Measurements from ENCODE around the gene TIAM1. TPM values are rescaled to one million over a fixed set of nuclear protein-coding genes. Genes with fewer than 3 reads are reported as not detected.

The TIAM1 gene
- total RNA-seq, 2 experiments from 2014 or later, result 34.9 to 38.5 TPM

GRCh38 chr21:31213787-31214186 lies 130.3 kb downstream of the TIAM1 start:
- no peaks in the 10 kb centered on the region for H3K27me3 Mint-ChIP-seq
- intact Hi-C loops (cut with micrococcal nuclease), result no loop called here
- ATAC-seq (no peak), DNase-seq (no peak)
- ChIA-PET CTCF (interaction anchor here (0.6 to 1.9 kb wide), 7 partner anchors 12 to 390 kb away, joined by 3 to 10 read pairs (median 3); no protein-coding TSS in a partner anchor), POLR2A (no interaction called here)
- H3K36me3 Mint-ChIP-seq (ENCODE audit: low read depth), result peaks cover 8% of the 10 kb centered on the region
- no peak overlapping the region for H3K4me3 Mint-ChIP-seq
- TF ChIP-seq, protein P1, sequence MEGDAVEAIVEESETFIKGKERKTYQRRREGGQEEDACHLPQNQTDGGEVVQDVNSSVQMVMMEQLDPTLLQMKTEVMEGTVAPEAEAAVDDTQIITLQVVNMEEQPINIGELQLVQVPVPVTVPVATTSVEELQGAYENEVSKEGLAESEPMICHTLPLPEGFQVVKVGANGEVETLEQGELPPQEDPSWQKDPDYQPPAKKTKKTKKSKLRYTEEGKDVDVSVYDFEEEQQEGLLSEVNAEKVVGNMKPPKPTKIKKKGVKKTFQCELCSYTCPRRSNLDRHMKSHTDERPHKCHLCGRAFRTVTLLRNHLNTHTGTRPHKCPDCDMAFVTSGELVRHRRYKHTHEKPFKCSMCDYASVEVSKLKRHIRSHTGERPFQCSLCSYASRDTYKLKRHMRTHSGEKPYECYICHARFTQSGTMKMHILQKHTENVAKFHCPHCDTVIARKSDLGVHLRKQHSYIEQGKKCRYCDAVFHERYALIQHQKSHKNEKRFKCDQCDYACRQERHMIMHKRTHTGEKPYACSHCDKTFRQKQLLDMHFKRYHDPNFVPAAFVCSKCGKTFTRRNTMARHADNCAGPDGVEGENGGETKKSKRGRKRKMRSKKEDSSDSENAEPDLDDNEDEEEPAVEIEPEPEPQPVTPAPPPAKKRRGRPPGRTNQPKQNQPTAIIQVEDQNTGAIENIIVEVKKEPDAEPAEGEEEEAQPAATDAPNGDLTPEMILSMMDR (IDR thresholded peaks at IDR 0.05), result no peak
- H3K27ac Mint-ChIP-seq, result no peak overlapping the region
- H3K4me1 Mint-ChIP-seq (ENCODE audit: low read depth), result no peaks in the 10 kb centered on the region
- no peaks in the 10 kb centered on the region for H3K9me3 Mint-ChIP-seq

GRCh38 chr21:31211836-31212235 lies 132.2 kb downstream of the TIAM1 start:
- TF ChIP-seq, protein P1 (IDR thresholded peaks at IDR 0.05), result no peak
- no peak for ATAC-seq
- H3K36me3 Mint-ChIP-seq (ENCODE audit: low read depth), result peaks cover 10% of the 10 kb centered on the region
- no peaks in the 10 kb centered on the region for H3K27me3 Mint-ChIP-seq
- ChIA-PET CTCF (interaction anchor here (3.9 kb wide), 1 partner anchor 369 kb away, joined by 17 read pairs; no protein-coding TSS in a partner anchor), POLR2A (no interaction called here)
- DNase-seq, result no peak
- no peaks in the 10 kb centered on the region for H3K9me3 Mint-ChIP-seq
- H3K4me1 Mint-ChIP-seq (ENCODE audit: low read depth), result no peaks in the 10 kb centered on the region
- intact Hi-C loops (cut with micrococcal nuclease), result no loop called here
- no peak overlapping the region for H3K4me3 Mint-ChIP-seq
- no peak overlapping the region for H3K27ac Mint-ChIP-seq

DNA sequence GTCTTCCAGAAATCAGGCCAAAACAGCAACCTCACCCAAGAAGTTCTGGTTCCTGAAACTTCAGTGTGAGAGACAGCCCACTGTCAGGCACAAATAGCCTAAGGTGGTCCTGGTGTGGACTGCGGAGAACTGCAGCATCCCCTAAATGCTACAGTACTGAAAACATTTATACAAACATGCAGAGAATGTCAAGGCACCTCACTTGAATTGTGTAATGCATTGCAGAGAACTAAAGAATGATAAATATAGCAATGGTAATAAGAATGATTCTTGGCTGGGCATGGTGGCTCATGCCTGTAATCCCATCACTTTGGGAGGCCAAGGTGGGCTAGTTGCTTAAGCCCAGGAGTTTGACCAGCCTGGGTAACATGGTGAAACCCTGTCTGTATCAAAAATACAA lies 138.6 kb downstream of the TIAM1 start:
- POLR2A ChIA-PET, result no interaction called here
- no peak for ATAC-seq
- H3K27ac Mint-ChIP-seq, result no peak overlapping the region

DNA sequence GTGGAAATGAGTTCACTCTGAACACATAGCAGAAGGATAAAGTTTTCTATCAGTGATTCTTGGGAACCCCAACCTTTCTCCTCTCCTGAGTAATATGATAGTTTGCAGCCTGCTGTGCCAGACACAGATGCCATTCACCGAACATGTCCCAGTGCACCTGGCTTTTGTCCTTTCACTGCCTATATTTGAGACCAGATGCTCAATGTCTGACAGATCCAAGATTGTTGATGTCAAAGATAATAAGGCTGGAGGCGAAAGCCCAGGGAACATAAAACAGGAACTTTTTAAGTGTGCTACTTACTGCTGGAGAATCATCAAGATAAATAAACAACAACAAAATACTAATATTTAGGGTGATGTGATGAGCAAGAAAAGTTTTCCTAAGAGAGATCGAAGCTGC lies 139.3 kb downstream of the TIAM1 start:
- no peaks in the 10 kb centered on the region for H3K27me3 Mint-ChIP-seq
- H3K4me3 Mint-ChIP-seq, result no peak overlapping the region
- H3K4me1 Mint-ChIP-seq (ENCODE audit: low read depth), result peaks cover 8% of the 10 kb centered on the region
- no peak overlapping the region for H3K27ac Mint-ChIP-seq
- intact Hi-C loops (cut with micrococcal nuclease), result no loop called here
- peaks cover 11% of the 10 kb centered on the region for H3K36me3 Mint-ChIP-seq (ENCODE audit: low read depth)
- POLR2A ChIA-PET, result interaction anchor here (0.7 kb wide), 1 partner anchor 355 kb away, joined by 3 read pairs; no protein-coding TSS in a partner anchor
- TF ChIP-seq, protein P1 (IDR thresholded peaks at IDR 0.05), result no peak
- CTCF ChIA-PET, result interaction anchor here (1.4 kb wide), 1 partner anchor 376 kb away, joined by 4 read pairs; no protein-coding TSS in a partner anchor
- H3K9me3 Mint-ChIP-seq, result no peaks in the 10 kb centered on the region
- ATAC-seq (no peak), DNase-seq (no peak)

More for the DNA sequence above, 138.6 kb downstream of the TIAM1 start:
- no peak for DNase-seq
- TF ChIP-seq, protein P1 (IDR thresholded peaks at IDR 0.05), result no peak
- H3K27me3 Mint-ChIP-seq, result no peaks in the 10 kb centered on the region
- peaks cover 12% of the 10 kb centered on the region for H3K36me3 Mint-ChIP-seq (ENCODE audit: low read depth)
- intact Hi-C loops (cut with micrococcal nuclease), result no loop called here
- H3K9me3 Mint-ChIP-seq, result no peaks in the 10 kb centered on the region
- CTCF ChIA-PET, result interaction anchor here (1.4 kb wide), 1 partner anchor 375 kb away, joined by 4 read pairs; no protein-coding TSS in a partner anchor
- no peak overlapping the region for H3K4me3 Mint-ChIP-seq
- peaks cover 8% of the 10 kb centered on the region for H3K4me1 Mint-ChIP-seq (ENCODE audit: low read depth)

- ChIA-PET POLR2A (no interaction called here), CTCF (interaction anchor here (1.3 to 1.9 kb wide), 3 partner anchors 23 to 399 kb away, joined by 3 to 21 read pairs (median 8); no protein-coding TSS in a partner anchor)
- H3K4me3 Mint-ChIP-seq, result no peak overlapping the region
- intact Hi-C loops (cut with micrococcal nuclease), result no loop called here
- no peak overlapping the region for H3K27ac Mint-ChIP-seq
- peaks cover 12% of the 10 kb centered on the region for H3K4me1 Mint-ChIP-seq (ENCODE audit: low read depth)
- DNase-seq, result no peak
- no peaks in the 10 kb centered on the region for H3K27me3 Mint-ChIP-seq
- H3K36me3 Mint-ChIP-seq (ENCODE audit: low read depth), result peaks cover 5% of the 10 kb centered on the region
- TF ChIP-seq, protein P1 (IDR thresholded peaks at IDR 0.05), result no peak
- no peaks in the 10 kb centered on the region for H3K9me3 Mint-ChIP-seq
- ATAC-seq, result no peak
Measured at GRCh38 chr21:31203431-31204054, 140.5 kb downstream of the TIAM1 start.
